Kidney (tissue), 14 donors: ENCODE results near the gene KLF2. TPM values are rescaled to one million over a fixed set of nuclear protein-coding genes. Genes with fewer than 3 reads are reported as not detected.

Experiments
- DNase-seq, 5 donors: peaks; one replicate each; pipeline ENCODE4 v3.0.0-alpha.2; 2013 to 2020
- FAIRE-seq: peaks from 2 replicates; lab custom pipeline; 2012; peaks lifted over from hg19 to GRCh38; lab: Jason Lieb, UNC
- H3K27ac ChIP-seq, 2 donors: one replicate each; pipeline ENCODE4 v1.7.0; 2013; ENCODE audit warnings: low read depth in 2 of 2, low read length in 2 of 2, inconsistent platforms in 1 of 2
- H3K27me3 ChIP-seq: one replicate; pipeline ENCODE4 v1.7.1; 2013; ENCODE audit warnings: low read length, inconsistent platforms; ENCODE audit not compliant: control insufficient read depth, insufficient read depth
- H3K36me3 ChIP-seq, 3 donors: one replicate each; pipeline versions ENCODE4 v1.7.0 to v1.7.1; 2013; ENCODE audit warnings: low read length in 3 of 3, control low read depth in 1 of 3, inconsistent platforms in 1 of 3; ENCODE audit not compliant: insufficient read depth in 3 of 3, control insufficient read depth in 2 of 3
- H3K4me1 ChIP-seq, 3 donors: one replicate each; pipeline versions ENCODE4 v1.7.0 to v1.7.1; 2013; ENCODE audit warnings: low read length in 3 of 3, inconsistent platforms in 1 of 3, low read depth in 1 of 3; ENCODE audit not compliant: control insufficient read depth in 2 of 3, insufficient read depth in 2 of 3
- H3K4me3 ChIP-seq, 3 donors: one replicate each; pipeline versions ENCODE4 v1.7.0 to v1.8.1; 2013; ENCODE audit warnings: low read length in 3 of 3, control low read depth in 1 of 3, inconsistent platforms in 1 of 3
- H3K9ac ChIP-seq, 3 donors: one replicate each; pipeline versions ENCODE4 v1.7.0 to v1.7.1; 2013; ENCODE audit warnings: low read length in 3 of 3, control low read depth in 1 of 3, inconsistent platforms in 1 of 3
- H3K9me3 ChIP-seq, 3 donors: one replicate each; pipeline versions ENCODE4 v1.7.0 to v1.7.1; 2013; ENCODE audit warnings: low read length in 3 of 3, control low read depth in 1 of 3, inconsistent platforms in 1 of 3; ENCODE audit not compliant: control insufficient read depth in 2 of 3, insufficient read depth in 1 of 3
- intact Hi-C: fragments of 100-400 bp; cut with DNase I; formaldehyde crosslinking; loops from one replicate; pipeline ENCODE4 v1.11.1; 2022
- polyA plus RNA-seq: library from polyadenylated mRNA; stranded (reverse); fragments of 350-450 nt; fragmentation: Illumina TruSeq; extraction: RNeasy Lipid Tissue Mini Kit (QIAGEN cat#74804); gene quantifications from one replicate; pipeline ENCODE4 v1.2.3, GENCODE V29; 2014; ENCODE audit warnings: low read depth, low replicate concordance; ENCODE audit not compliant: insufficient read depth
- total RNA-seq: library from RNA; stranded (reverse); fragmentation: NEBNext Ultra II Directional; extraction: Animal tissue kit (Norgen Biotek cat#: 25700); gene quantifications from one replicate; pipeline ENCODE4 v1.2.1, GENCODE V29; 2021
- TF ChIP-seq, protein P1 (sequence below): IDR thresholded peaks from 3 replicates; pipeline ENCODE4 v1.5.1; 2012; ENCODE audit warnings: mild to moderate bottlenecking, moderate library complexity, borderline replicate concordance; ENCODE audit not compliant: insufficient read depth; ENCODE audit errors: extremely low read depth
- donor health status: control.
- donor health status: control.
- donor health status: control.
- donor health status: control.
- donor health status: control.
- donor health status: DM: yes; HTN: yes; CAD: no.
- donor health status: Normal renal cell carcinoma (clear cell type).

The KLF2 gene
- total and polyA plus RNA-seq, 2 donors from 2014 or later, result 114 to 131 TPM

DNA sequence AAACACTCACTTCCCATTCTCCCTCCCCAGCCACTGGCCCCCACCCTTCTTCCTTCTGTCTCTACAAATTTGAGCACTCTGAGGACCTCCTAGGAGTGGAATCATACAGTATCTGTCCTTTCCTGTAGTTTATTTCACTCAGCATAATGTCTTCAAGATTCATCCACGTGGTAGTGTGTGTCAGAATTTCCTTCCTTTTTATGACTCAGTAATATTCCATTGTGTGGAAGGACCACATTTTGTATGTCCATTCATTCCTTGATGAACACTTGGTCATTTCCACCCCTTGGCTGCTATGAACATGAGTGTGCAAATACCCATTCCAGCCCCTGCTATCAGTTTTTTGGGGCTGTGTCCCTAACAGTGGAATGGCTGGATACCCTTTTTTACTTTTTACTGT, 9.8 kb downstream of the KLF2 start:
- no peaks in the 10 kb centered on the region for H3K36me3 ChIP-seq
- no peaks in the 10 kb centered on the region for H3K27me3 ChIP-seq
- H3K4me3 ChIP-seq, result no peak overlapping the region
- no peak for FAIRE-seq
- no peak for DNase-seq
- peaks cover 0 to 12% (median 5%) of the 10 kb centered on the region in 3 donors for H3K4me1 ChIP-seq
- no peak overlapping the region for H3K9ac ChIP-seq
- no peaks in the 10 kb centered on the region for H3K9me3 ChIP-seq
- no peak overlapping the region for H3K27ac ChIP-seq
- TF ChIP-seq, protein P1, sequence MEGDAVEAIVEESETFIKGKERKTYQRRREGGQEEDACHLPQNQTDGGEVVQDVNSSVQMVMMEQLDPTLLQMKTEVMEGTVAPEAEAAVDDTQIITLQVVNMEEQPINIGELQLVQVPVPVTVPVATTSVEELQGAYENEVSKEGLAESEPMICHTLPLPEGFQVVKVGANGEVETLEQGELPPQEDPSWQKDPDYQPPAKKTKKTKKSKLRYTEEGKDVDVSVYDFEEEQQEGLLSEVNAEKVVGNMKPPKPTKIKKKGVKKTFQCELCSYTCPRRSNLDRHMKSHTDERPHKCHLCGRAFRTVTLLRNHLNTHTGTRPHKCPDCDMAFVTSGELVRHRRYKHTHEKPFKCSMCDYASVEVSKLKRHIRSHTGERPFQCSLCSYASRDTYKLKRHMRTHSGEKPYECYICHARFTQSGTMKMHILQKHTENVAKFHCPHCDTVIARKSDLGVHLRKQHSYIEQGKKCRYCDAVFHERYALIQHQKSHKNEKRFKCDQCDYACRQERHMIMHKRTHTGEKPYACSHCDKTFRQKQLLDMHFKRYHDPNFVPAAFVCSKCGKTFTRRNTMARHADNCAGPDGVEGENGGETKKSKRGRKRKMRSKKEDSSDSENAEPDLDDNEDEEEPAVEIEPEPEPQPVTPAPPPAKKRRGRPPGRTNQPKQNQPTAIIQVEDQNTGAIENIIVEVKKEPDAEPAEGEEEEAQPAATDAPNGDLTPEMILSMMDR, result no peak
- intact Hi-C loops, result no loop called here

DNA sequence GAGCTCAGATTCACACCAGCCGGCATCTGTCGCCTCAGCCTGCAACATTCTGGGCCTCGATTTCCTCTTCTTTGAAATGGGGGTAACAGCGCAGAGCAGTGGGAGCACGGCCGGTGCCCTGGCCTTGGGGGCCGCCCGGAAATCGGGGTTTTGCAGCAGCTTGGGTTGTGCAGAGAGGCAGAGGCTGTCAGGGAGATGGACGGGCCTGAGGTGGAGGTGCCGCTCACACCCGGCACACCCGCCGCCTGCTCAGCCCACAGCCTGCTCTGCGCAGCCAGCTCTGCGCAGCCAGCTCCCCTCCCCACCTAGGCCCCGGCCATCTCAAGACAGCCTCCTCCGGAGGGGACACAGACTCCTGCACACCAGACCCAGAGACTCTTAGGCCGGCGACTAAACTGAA, 10.6 kb downstream of the KLF2 start:
- Histone ChIP-seq H3K27ac (no peak overlapping the region), H3K4me1 (peaks cover 0 to 12% (median 5%) of the 10 kb centered on the region in 3 donors), H3K9ac (no peak overlapping the region), H3K27me3 (no peaks in the 10 kb centered on the region), H3K36me3 (no peaks in the 10 kb centered on the region), H3K4me3 (no peak overlapping the region), H3K9me3 (no peaks in the 10 kb centered on the region)
- no peak for DNase-seq
- intact Hi-C loops, result no loop called here
- TF ChIP-seq, protein P1, result no peak
- FAIRE-seq, result no peak

DNA sequence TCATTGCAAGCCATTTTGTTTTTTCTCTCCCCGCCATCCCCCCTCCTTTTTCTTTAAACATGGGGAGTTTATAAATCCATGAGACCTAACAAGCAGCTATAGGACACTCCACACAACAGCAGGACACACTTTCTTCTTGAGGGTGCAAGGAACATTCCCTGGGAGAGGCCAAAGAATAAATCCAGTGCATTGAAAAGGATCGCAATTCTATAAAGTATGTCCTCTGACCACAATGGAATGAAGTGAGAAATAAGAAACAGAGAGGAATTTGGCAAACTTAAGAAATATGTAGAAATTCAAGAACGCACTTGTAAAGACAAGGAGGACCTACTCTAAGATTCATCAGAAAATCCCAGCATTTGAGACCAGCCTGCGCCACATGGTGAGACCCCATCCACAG, 11.9 kb downstream of the KLF2 start:
- FAIRE-seq (no peak), DNase-seq (no peak)
- H3K9me3 ChIP-seq, result no peaks in the 10 kb centered on the region
- H3K27ac ChIP-seq, result no peak overlapping the region
- peaks cover 0 to 12% (median 5%) of the 10 kb centered on the region in 3 donors for H3K4me1 ChIP-seq
- no peaks in the 10 kb centered on the region for H3K27me3 ChIP-seq
- H3K9ac ChIP-seq, result no peak overlapping the region
- no peak overlapping the region for H3K4me3 ChIP-seq
- TF ChIP-seq, protein P1, result no peak
- no peaks in the 10 kb centered on the region for H3K36me3 ChIP-seq
- intact Hi-C loops, result no loop called here
